ENCODE measurements around the gene NOTCH2.
"Not testable (repeated sequence)": the region's sequence is repeated elsewhere in the genome, so short reads cannot be mapped to it uniquely, and the experiment has no call there.

The NOTCH2 gene

DNA sequence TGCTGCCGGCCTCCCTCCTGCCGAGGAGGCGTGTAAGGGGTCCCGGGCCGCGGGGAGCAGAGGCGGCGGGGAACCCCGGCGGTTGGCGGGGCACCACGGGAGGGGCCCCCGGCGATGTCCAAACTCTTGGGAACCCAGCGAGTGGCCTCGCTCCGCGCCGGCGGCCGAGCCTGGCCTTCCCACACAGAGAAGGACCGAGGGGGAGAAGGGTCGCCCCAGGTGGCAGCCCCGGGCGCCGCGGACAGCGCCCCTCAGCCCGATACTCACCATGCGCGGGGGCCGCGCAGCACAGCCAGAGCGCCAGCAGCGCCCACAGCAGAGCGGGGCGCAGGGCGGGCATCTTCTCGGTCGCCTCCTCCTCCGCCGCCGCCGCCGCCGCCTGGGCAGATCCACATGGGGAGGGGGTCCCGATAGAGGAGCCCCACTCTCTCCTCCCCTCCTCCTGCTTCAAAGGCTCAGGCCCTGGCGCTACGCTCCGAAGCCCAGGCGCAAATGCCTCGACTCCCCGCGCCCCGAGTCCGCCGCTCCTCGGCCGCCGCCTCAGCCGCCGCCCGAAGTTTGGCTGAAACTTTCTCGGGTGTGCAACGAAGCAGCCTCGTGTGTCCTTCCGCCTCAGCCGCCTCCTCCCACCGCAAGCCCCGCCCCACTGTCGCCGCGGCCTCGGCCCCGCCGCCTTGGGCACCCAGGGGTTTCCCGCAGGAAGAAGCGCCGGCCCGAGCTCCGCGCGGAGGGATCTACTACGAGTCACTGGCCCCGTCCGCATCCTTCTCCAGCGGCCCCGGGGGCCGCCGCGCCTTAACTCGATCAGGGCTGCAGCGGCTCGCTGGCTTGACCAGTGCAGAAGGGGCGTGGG lies at the start of gene NOTCH2:
TSS of gene NOTCH2 (minus strand) at position 596 of the 853 bp plus-strand sequence. CDS start at position 340, 256 bp downstream.
- DNase-seq = peak; percentile 48

GRCh38 chr1:120117371-120118177 lies 48.1 kb upstream of the NOTCH2 start:
- DNase-seq = not testable (repeated sequence)

- not testable (repeated sequence) for DNase-seq
Observed at GRCh38 chr1:120116094-120116493, 46.6 kb upstream of the NOTCH2 start.

GRCh38 chr1:120113134-120113533 lies 43.7 kb upstream of the NOTCH2 start:
- DNase-seq = not testable (repeated sequence)

DNA sequence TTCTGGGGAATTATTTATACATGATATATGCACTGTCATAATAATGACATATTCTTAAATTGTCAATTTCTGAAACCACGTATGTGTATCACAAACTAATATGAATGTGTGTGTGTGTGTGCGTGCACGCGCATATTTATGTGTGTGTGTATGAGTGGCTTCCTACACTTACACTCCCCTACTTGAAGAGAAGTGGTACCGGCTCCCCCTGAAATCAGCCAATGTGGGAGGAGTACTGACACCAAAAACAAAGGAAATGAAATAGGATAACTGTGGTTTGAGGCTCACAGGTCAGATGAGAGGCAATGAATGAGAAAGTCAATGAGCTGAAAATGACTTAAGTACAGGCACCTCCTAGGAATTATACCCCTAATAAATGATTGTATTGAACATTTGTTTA lies 42.8 kb upstream of the NOTCH2 start:
- not testable (repeated sequence) for DNase-seq

DNA sequence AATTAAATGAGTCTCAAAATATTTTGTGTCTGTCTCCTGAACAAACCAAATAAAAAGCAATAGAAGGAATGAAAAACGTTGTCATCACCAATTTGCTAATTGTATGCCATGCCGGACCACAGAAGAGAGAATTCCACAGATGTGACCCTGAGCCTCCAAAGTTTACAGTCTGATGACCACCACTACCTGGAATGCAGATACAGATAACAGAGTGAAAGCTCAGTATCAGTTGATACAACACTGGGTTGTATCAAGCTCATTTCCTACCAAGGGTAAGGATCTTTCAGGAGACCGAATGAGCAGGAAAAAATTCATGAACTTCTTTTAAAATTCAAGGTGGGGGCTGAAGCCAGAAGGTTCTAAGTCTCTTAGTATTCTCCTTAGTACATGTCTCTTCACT lies 42.3 kb upstream of the NOTCH2 start:
- not testable (repeated sequence) for DNase-seq

GRCh38 chr1:120111008-120111407 lies 41.5 kb upstream of the NOTCH2 start:
- DNase-seq = not testable (repeated sequence)

DNA sequence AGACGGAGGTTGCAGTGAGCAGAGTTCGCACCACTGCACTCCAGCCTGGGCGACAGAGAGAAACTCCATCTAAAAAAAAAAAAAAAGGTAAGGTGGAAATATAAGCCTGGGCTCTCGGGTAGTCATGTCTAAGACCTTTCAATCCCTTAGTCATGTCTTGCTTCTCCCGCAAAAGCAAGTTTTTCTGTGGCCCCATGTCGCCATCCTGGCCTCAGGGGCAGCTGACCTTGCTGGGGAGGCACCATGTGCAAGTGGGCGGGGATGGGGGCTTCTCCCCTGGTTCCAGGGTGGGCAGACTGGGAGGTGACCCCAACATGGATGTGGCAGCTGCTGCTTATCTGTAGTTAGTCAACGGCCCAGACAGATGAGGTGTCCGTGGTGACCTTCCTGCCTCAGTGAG lies 40.2 kb upstream of the NOTCH2 start:
- not testable (repeated sequence) for DNase-seq

GRCh38 chr1:120109180-120109579 lies 39.7 kb upstream of the NOTCH2 start:
- DNase-seq = not testable (repeated sequence)

DNA sequence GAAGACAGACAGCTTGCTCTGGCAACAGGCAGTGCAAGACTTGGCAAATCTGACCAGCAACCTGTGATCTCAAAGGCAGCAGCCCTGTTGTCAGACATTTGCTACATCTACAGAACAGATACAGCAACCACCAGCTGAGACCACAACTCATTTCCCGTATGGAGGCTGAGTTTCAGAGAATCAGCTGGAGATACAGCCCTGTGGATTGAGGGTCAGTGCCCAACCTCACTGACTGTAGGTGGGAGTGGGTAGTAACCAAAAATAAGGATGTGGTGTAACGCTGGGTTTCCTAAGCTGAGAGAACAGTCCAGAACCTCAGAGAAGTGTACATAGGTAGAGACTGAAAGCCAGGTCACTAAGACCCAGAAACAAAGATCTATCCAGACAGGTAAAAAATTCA lies 35.8 kb upstream of the NOTCH2 start:
- DNase-seq = not testable (repeated sequence)

- DNase-seq = not testable (repeated sequence)
Observed at GRCh38 chr1:120103768-120104167, 34.3 kb upstream of the NOTCH2 start.

DNA sequence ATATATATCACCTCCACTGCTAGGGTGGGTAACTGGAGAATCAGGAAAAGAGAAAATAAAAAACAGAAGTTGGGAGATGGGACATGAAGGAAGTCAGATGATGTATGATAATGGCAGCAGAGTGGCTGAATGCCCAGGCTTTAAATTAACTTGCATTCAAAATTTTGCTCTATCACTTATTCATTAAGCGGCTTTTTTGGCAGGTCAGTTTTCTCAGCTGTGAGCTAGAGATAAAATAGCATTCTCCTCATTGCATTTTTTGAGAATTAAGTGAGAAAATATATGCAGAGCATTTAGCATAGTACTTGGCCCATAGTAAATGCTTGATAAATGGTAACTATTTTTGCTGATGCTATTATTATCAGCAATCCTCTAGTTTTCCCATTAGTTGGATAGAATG lies 32.1 kb upstream of the NOTCH2 start:
- not testable (repeated sequence) for DNase-seq

GRCh38 chr1:120100590-120100989 lies 31.1 kb upstream of the NOTCH2 start:
- DNase-seq = not testable (repeated sequence)

GRCh38 chr1:120098986-120099759 lies 29.7 kb upstream of the NOTCH2 start:
- not testable (repeated sequence) for DNase-seq

DNA sequence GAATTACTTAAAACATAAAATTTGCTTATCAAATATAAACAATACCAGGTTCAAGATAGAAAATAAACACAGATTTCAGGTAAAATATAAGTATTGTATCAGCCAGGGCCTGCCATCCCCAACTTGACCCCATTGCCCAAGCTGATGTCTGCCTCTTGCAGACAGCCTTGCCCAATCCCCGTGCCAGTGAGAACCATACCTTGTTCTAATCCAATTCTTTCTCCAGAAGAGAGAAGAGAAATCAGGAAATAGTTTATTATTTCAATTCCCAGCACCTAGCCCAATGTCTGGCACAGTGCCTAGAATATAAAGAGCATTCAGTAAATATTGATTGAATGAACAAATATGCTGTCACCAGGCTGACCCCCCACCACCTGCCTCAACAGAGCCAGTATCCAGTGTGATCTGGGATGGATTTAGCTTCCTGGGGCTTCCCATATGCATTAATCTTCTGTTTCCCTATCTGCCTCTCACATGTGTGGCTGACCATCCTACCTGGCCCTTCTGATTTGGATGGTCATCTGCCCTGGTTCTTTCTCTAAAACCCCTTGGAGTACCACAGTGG lies 27.6 kb upstream of the NOTCH2 start:
- not testable (repeated sequence) for DNase-seq

GRCh38 chr1:120093548-120094181 lies 24.2 kb upstream of the NOTCH2 start:
- not testable (repeated sequence) for DNase-seq

GRCh38 chr1:120092232-120093218 lies 23.1 kb upstream of the NOTCH2 start:
- not testable (repeated sequence) for DNase-seq

DNA sequence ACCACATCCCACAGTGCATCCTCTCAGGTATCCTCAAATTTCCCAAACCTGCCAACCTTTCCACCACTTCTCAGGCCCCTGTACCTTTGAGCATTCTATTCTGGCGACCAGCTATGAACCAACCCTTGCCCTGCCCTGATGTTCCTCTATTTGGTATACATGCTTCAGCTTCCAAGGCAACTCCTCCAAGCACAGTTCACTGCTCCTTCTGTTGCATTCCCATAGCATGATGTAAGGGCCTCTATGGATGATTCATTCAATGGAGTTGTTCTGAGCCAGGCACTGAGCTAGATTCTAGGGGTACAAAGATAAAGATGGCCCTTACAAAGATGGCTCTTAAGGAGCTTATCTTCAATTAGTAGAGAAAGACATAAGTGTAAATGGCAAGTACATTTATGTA lies 21.4 kb upstream of the NOTCH2 start:
- not testable (repeated sequence) for DNase-seq

DNA sequence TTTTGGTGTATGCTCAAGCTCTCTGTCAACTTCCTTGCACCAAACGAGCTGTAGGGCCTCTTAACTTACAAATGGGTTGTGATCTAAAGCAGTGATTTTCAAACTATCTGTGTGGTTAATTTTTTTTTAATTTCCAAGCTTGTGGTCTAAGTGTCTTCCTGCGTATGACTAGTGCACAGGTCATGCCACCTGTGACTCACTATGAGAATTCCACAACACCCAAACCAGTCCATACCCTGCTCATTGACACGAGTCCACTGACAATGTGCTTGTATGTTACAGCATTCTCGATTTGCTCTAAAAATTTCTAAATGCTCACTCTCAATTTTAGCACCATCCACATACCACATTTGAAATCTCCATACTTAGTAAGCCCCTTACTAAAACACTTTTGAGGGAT lies 18.5 kb upstream of the NOTCH2 start:
- not testable (repeated sequence) for DNase-seq

DNA sequence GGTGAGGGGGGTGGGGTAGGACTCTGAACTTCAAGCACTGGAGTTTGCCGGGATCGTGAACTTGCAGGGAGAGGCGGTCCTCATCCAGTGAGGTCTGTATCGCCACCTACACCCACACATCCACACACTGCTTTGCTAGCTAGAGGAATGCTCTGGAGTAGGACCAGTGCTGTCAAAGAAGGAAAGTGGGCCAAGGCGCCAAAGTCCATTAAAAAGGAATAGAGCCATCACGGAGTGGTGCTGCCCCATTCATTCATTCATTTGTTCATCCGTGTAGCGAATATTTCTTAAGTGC lies 405 bp upstream of the NOTCH2 start:
- not testable (repeated sequence) for DNase-seq

- not testable (repeated sequence) for DNase-seq
Observed at GRCh38 chr1:120068683-120069066, 787 bp downstream of the NOTCH2 start.

Data from right forelimb (tissue), 1 donor.